GM18520 (cell line): Measurements from ENCODE around the gene RGPD3.
"Not testable (repeated sequence)": the region's sequence is repeated elsewhere in the genome, so short reads cannot be mapped to it uniquely, and the experiment has no call there.

ENCODE experiments used
- ATAC-seq: cut with Tn5 transposase; IDR thresholded peaks from one replicate; pipeline ENCODE4 v1.9.1; 2021; ENCODE audit not compliant: unreplicated experiment

Gene RGPD3

DNA sequence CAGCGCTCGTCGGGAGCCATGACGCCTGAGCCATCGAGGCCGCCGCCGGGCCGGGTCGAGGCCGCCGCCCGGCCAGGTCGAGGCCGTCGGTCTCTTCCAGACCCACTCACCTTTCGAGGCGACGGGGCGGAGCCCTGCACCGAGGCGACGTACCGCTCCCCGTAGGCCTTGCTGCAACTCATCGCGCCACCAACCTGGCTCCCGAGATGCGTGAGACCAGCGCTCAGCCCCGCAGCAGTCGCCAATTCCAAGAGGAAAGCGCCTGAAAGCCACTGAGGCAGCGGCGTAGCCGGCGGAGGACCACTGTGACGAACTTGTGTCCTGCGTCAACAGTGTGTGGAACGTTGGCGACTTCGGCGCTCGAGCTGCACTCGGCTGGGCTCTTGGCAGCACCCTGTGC, at the start of gene RGPD3:
TSS of gene RGPD3 (minus strand) at position 307 of the 400 bp plus-strand sequence. CDS start at position 182, 125 bp downstream.
- not testable (repeated sequence) for ATAC-seq

GRCh38 chr2:106517329-106517728, 49.1 kb upstream of the RGPD3 start:
- no peak for ATAC-seq

- no peak for ATAC-seq
Observed at GRCh38 chr2:106516864-106517263, 48.7 kb upstream of the RGPD3 start.

GRCh38 chr2:106516436-106516835, 48.2 kb upstream of the RGPD3 start:
- no peak for ATAC-seq

- not testable (repeated sequence) for ATAC-seq
Observed at GRCh38 chr2:106514827-106515226, 46.6 kb upstream of the RGPD3 start.

DNA sequence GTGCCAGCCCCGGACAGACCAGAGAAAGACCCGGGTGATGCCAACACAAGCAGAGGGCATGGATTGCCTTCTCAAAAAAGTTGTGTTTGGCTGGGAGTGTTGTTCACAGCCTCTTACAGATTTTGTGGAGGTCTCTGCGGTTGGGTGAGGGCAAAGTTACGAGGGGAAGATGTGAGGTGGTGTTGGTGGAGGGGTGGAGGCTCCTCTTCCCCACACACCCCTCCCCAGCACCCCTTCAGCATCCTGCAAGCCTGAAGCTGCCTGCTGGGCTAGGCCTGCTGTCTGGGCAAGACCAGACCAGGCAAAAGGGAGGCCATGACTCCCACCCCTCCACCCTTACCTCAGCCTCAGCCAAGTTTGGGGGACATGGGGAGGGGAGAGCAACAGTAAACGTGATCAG, 45.2 kb upstream of the RGPD3 start:
- ATAC-seq = not testable (repeated sequence)

GRCh38 chr2:106511934-106512333, 43.7 kb upstream of the RGPD3 start:
- not testable (repeated sequence) for ATAC-seq

DNA sequence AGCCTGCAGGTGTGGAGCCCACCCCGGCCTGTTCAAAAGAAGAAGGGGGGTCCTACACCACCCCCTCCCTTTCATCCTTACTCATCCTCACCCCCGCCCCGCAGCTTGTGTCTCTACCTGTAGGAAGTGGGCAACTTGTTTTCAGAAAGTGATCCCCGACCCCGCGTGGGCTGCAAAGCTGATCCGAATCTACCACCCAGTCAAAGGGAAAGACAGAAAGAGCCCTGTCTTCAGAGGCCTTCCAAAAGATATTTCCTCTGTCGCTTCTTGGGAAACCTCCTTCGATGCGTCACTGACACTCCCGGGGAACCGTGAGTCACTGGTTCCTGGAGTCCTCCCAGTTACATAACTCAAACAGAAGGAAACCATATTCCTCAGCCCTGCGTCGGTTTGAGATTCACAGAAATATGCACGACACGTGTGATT, 43.3 kb upstream of the RGPD3 start:
- not testable (repeated sequence) for ATAC-seq

DNA sequence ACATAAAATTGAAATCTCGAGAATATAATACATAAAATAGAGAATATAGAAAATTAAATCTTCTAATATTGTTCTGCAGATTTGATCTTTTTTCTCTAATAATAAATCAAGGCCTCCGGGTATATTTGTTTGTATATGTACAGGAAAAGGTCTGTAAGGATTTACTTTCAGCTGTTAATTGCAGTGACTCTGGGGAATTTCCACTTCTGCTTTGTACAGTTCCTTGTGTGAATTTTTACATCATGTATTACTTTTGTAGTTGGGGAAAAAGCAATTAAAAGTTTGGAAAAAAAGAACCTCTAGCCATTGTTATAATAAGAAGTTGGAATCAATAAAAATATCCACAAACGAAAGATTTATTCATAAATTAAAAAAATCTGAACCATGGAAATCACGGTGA, 42.6 kb upstream of the RGPD3 start:
- ATAC-seq = not testable (repeated sequence)

DNA sequence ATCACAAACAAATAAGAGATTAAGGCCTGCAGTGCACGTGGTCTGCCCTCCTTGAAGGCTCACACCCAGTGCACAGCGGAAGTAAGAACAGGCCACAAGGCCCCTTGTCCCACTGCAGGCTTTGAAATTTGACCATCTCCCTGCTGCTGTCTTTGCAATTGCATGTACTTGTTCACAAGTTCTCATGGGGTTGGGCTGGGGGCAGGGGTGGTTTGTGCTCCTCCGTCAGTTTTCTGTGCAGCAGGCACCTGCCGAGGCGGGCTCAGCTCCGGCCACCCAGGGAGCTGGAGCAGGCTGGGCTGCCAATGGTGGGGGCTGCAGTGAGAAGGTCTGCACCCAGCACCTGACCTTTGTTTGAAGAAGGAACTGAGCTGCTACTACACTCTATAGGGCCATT, 41.2 kb upstream of the RGPD3 start:
- not testable (repeated sequence) for ATAC-seq

- ATAC-seq = not testable (repeated sequence)
Observed at GRCh38 chr2:106508660-106509373, 40.6 kb upstream of the RGPD3 start.

DNA sequence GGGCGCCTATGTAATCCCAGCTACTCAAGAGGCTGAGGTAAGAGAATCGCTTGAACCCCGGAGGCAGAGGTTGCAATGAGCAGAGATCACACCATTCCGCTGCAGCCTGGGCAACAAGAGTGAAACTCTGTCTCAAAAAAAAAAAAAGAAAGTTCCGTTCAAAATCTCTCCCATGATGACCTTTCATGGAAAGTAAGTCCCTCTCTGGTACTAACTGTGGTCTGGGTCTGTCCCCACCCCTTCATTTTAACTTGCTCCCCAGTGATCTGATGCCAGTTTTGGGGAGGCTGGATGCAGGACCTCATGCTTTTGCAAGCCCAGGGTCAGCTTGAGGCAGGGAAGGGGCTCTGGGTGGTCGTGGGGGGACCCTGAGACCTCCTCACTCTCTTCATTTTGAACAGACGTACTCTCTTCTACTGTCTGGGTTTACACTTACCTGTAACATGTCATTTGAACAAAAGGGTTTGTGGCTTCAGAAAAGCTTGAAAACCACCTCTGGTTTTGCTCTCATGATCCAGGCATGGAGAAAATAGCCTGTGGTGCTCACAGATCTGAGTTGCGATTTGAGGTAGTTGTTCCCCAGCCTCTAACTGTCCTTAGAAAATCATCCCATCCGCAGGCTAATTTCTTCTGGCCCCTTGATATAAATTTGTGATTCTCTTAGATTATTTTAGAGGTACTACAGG, 37.9 kb upstream of the RGPD3 start:
- ATAC-seq = not testable (repeated sequence)

DNA sequence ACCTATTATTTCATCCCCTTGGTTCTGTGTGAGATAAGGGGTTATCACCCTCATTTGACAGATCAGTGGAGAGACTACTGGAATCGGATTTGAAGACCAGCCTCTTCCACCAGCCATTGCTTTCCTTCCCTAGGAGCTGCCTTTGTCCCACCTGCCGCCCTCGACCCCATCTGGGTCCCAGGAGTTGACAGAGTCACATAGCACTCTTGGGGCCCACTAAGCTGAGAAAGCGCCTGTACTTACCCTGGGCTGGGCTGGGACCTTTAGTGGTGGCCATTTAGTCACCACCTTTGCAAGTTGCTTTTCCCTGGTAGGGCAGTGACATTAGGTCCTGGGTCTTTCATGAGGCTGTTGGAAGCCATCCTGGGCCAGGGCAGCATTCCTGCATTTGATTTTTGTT, 36.6 kb upstream of the RGPD3 start:
- ATAC-seq = not testable (repeated sequence)

- ATAC-seq = not testable (repeated sequence)
Observed at GRCh38 chr2:106504192-106504591, 36.0 kb upstream of the RGPD3 start.

DNA sequence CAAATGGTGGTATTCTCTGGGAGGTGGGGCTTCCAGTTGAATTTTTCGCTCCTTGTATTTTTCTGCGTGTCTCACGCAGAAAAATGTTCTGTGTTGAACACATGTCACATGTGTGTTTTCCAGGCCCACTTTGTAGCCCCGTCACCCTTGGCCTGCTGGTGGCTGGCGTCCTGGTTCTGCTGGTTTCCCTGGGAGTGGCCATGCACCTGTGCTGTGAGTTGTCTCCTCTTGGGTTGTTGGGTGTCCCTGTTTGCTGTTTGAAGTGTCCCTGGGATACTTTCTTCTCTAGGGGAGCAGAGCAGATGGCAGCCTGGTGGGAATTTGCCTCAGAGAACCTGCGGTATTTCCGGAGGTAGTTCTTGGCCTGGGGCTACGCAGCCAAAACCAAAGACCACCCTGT, 34.1 kb upstream of the RGPD3 start:
- not testable (repeated sequence) for ATAC-seq

GRCh38 chr2:106500350-106500749, 32.1 kb upstream of the RGPD3 start:
- ATAC-seq = not testable (repeated sequence)

DNA sequence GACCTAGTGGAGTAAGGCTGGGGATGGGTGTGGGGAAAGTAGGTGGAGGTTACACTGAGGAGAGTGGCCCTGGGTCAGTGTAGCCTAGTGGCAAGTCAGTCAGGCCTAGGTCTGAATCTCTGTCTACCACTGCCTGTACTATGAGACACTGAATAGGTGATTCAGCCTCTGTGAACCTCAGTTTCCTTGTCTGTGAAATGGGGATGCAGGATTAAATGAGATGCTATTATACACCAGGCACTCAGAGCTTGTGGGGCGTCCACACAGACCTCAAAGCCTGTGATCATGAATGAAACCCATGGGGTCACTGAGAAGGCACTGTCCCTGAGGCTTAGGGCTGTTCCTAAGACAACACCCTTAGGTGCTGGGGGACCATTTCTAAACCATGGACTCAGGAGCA, 30.3 kb upstream of the RGPD3 start:
- not testable (repeated sequence) for ATAC-seq

DNA sequence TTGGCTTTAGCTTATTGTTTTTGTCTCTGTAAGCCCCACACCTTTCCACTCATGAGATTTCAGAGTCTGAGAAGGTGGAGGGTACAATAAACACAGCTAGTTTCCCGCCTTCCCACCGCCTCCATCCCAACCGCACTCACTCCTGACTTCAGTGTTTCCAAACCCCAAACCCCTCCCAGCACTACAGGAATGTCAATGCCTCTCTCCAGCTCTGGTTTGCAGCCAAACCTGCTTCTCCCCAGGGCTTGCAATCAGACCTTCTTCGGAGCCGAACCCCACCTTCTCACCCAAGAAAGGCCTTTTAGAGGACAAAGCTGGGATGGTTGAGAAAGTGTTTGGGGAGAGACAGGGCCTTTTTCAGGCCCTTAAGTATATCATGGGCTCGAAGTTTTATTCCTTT, 24.7 kb upstream of the RGPD3 start:
- ATAC-seq = not testable (repeated sequence)

GRCh38 chr2:106492399-106492798, 24.2 kb upstream of the RGPD3 start:
- ATAC-seq = not testable (repeated sequence)

- ATAC-seq = not testable (repeated sequence)
Observed at GRCh38 chr2:106489701-106490100, 21.5 kb upstream of the RGPD3 start.

GRCh38 chr2:106487386-106488191, 19.4 kb upstream of the RGPD3 start:
- ATAC-seq = not testable (repeated sequence)
